ENCODE measurements around the gene FFAR3.

FFAR3 gene

GRCh38 chr19:35404879-35405622 is 46.8 kb downstream of the FFAR3 start:
- DNase-seq: no peak

DNA sequence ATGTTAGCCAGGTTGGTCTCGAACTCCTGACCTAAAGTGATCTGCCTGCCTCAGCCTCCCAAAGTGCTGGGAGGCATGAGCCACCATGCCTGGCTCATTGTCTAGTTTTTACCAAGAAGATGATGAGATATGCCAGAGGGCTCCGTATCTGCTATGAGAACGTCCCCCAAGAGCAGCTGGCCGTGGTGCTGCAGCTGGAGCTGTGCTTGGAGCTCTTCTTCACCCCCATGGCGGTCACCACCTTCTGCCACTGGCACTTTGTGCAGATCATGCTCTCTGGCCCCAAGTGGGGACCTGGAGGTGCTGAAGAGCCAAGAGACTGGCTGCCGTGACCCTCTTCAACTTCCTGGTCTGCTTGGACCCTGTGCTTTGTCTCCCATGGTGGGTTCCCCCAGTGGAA is 49.4 kb downstream of the FFAR3 start:
- DNase-seq: no peak

GRCh38 chr19:35408284-35409171 is 50.3 kb downstream of the FFAR3 start:
- DNase-seq: no peak

DNA sequence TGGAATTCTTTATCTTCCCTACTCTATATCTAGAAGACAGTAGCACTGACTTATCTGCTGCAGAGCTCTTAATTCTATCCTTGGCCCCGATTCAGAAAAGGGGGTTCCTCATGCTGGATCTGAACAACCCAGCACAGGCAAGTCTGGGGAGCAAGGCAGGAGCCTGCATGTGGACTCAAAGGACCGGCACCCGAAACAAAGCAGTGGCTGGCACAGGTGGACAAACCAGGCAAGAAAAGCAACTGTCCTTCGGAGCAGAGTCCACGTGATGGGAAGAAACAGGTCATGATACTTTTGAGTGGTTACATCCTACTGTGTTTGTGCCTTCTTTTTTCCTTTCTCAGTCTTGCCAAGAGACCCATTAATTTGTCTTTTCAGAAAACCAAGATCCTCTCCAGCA is 50.9 kb downstream of the FFAR3 start:
- no peak for DNase-seq

Measured in stimulated activated naive CD4-positive, alpha-beta T cell (primary cell).